Lung (tissue), 12 donors: ENCODE measurements around the gene SBF2. TPM values are rescaled to one million over a fixed set of nuclear protein-coding genes. Genes with fewer than 3 reads are reported as not detected.

ENCODE experiments used
- ATAC-seq: fragments of 200-7000 bp; cut with Tn5 transposase; one replicate; pipeline ENCODE4 v1.9.1; 2020; ENCODE audit warnings: moderate number of reproducible peaks; ENCODE audit not compliant: insufficient read depth, low FRiP score
- DNase-seq, 3 donors: peaks; one replicate each; pipeline ENCODE4 v3.0.0-alpha.2; 2013 to 2017
- H3K27ac ChIP-seq, 2 donors: one replicate each; pipeline ENCODE4 v1.5.1; 2013; ENCODE audit warnings: mild to moderate bottlenecking in 2 of 2, moderate library complexity in 2 of 2, control low read depth in 1 of 2, inconsistent platforms in 1 of 2, low read depth in 1 of 2, low read length in 1 of 2
- H3K27me3 ChIP-seq, 3 donors: one replicate each; pipeline ENCODE4 v1.5.1; 2013; ENCODE audit warnings: low read length in 2 of 3; ENCODE audit not compliant: control insufficient read depth in 3 of 3, insufficient read depth in 3 of 3
- H3K36me3 ChIP-seq, 4 donors: one replicate each; pipeline ENCODE4 v1.5.1; 2013; ENCODE audit warnings: low read length in 4 of 4, mild to moderate bottlenecking in 1 of 4, moderate library complexity in 1 of 4; ENCODE audit not compliant: control insufficient read depth in 4 of 4, insufficient read depth in 4 of 4
- H3K4me1 ChIP-seq, 5 donors: one replicate each; pipeline ENCODE4 v1.5.1; 2013; ENCODE audit warnings: low read length in 5 of 5, mild to moderate bottlenecking in 2 of 5, moderate library complexity in 1 of 5; ENCODE audit not compliant: control insufficient read depth in 5 of 5, insufficient read depth in 5 of 5
- H3K4me3 ChIP-seq: one replicate; pipeline ENCODE4 v1.5.1; 2013; ENCODE audit warnings: mild to moderate bottlenecking, control low read depth, moderate library complexity
- H3K9ac ChIP-seq, 2 donors: one replicate each; pipeline ENCODE4 v1.5.1; 2013; ENCODE audit warnings: low read length in 2 of 2, control low read depth in 1 of 2; ENCODE audit not compliant: insufficient read depth in 1 of 2
- H3K9me3 ChIP-seq, 4 donors: one replicate each; pipeline ENCODE4 v1.5.1; 2013; ENCODE audit warnings: low read length in 3 of 4, mild to moderate bottlenecking in 1 of 4, moderate library complexity in 1 of 4; ENCODE audit not compliant: control insufficient read depth in 4 of 4, insufficient read depth in 3 of 4
- CTCF ChIP-seq: IDR thresholded peaks from 2 replicates; pipeline ENCODE4 v1.5.1; 2012; ENCODE audit warnings: mild to moderate bottlenecking; ENCODE audit errors: control extremely low read depth, extremely low read depth
- WGBS, 2 donors: extraction: QIAGEN DNeasy Blood & Tissue Kit; methylation state at CpG; one replicate each; pipeline ENCODE4 v1.1.7; 2013; 5-methylcytosine and 5-hydroxymethylcytosine counted together
- polyA plus RNA-seq, 2 donors: library from polyadenylated mRNA; stranded (reverse); fragments of 200-250 nt; gene quantifications; one replicate each; pipeline ENCODE4 v1.2.1, GENCODE V29; 2013
- total RNA-seq, 2 donors: library from RNA; depleted of rRNA in 1 of 2; stranded (reverse); fragments of >200 nt in 1 of 2; gene quantifications; one replicate each; pipeline ENCODE4 v1.2.1, GENCODE V29; 2014 to 2021
- donor health status: control.
- donor health status: control.
- donor health status: Bipolar disorder and iron deficiency.
- donor health status: healthy.
- donor health status: DM: yes; HTN: yes; CAD: no.

Gene SBF2
- total and polyA plus RNA-seq, 4 donors, result 4.4 to 104 (median 24.9) TPM

GRCh38 chr11:10160350-10160749 lies 133.7 kb downstream of the SBF2 start:
- H3K27ac ChIP-seq, result no peak overlapping the region
- H3K4me1 ChIP-seq, result peaks cover 0 to 13% (median 5%) of the 10 kb centered on the region in 5 donors
- ATAC-seq (no peak), DNase-seq (no peak)
- WGBS, 2 donors, result 95 to 96% methylated on average over 2 of the region's 2 CpGs
- no peak for TF ChIP-seq CTCF
- H3K36me3 ChIP-seq, result no peaks in the 10 kb centered on the region
- H3K4me3 ChIP-seq, result no peak overlapping the region
- no peaks in the 10 kb centered on the region for H3K9me3 ChIP-seq
- H3K9ac ChIP-seq, result no peak overlapping the region
- no peaks in the 10 kb centered on the region for H3K27me3 ChIP-seq

GRCh38 chr11:10158461-10158860 lies 135.6 kb downstream of the SBF2 start:
- H3K4me3 ChIP-seq, result no peak overlapping the region
- peaks cover 0 to 8% (median 5%) of the 10 kb centered on the region in 5 donors for H3K4me1 ChIP-seq
- no peak for TF ChIP-seq CTCF
- H3K27ac ChIP-seq, result no peak overlapping the region
- no peaks in the 10 kb centered on the region for H3K9me3 ChIP-seq
- ATAC-seq, result no peak
- H3K9ac ChIP-seq, result no peak overlapping the region
- H3K36me3 ChIP-seq, result no peaks in the 10 kb centered on the region
- H3K27me3 ChIP-seq, result no peaks in the 10 kb centered on the region
- no peak for DNase-seq

- no peaks in the 10 kb centered on the region for H3K9me3 ChIP-seq
- no peak overlapping the region for H3K4me3 ChIP-seq
- no peak overlapping the region for H3K9ac ChIP-seq
- no peak for ATAC-seq
- H3K4me1 ChIP-seq, result no peaks in the 10 kb centered on the region
- H3K27ac ChIP-seq, result no peak overlapping the region
- DNase-seq, result no peak
- TF ChIP-seq CTCF, result no peak
- 89 to 98% methylated on average over 17 of the region's 17 CpGs for WGBS, 2 donors
- H3K27me3 ChIP-seq, result no peaks in the 10 kb centered on the region
- H3K36me3 ChIP-seq, result no peaks in the 10 kb centered on the region
These were observed 138.1 kb downstream of the SBF2 start for GRCh38 chr11:10155793-10156490.

GRCh38 chr11:10150800-10151199 lies 143.2 kb downstream of the SBF2 start:
- WGBS, 2 donors, result 97 to 99% methylated on average over 2 of the region's 2 CpGs
- no peak for ATAC-seq

More at GRCh38 chr11:10150800-10151199, 143.2 kb downstream of the SBF2 start:
- H3K9ac ChIP-seq, result no peak overlapping the region
- H3K27me3 ChIP-seq, result no peaks in the 10 kb centered on the region
- TF ChIP-seq CTCF, result no peak
- no peak for DNase-seq
- no peaks in the 10 kb centered on the region for H3K4me1 ChIP-seq
- H3K9me3 ChIP-seq, result no peaks in the 10 kb centered on the region
- H3K36me3 ChIP-seq, result peaks cover 0 to 4% (median 0%) of the 10 kb centered on the region in 4 donors
- H3K4me3 ChIP-seq, result no peak overlapping the region
- H3K27ac ChIP-seq, result no peak overlapping the region
